ENCODE measurements around the gene ICAM1. TPM values are rescaled to one million over a fixed set of nuclear protein-coding genes. Genes with fewer than 3 reads are reported as not detected.

The ICAM1 gene
- total RNA-seq, 1 experiment from 2014 or later: 1.7 TPM

DNA sequence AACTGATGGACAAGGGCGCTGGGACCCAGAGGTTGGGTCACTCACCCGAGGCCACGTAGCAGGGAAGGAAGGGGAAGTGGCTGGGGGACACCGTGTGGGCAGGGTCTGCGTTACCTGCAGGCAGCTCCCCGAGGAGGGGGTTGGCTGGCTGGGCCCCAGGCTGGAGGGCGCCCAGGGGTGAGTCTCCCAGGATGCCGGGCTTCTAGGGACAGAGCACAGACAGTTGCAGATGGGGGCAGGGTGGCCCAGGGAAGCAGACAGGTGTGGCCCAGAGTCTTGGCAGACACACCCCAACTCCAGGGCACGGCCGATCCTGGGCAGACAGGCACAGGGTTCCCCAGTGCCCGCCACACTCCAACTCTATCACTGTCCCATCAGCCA lies 50.5 kb downstream of the ICAM1 start:
- H3K4me3 ChIP-seq (ENCODE audit: low read depth, low read length, poor library complexity, severe bottlenecking): no peak overlapping the region
- no TSS peak for BruUV-seq (replicated peaks)
- no peak for DNase-seq (ENCODE audit: low spot score)
- TF ChIP-seq EZH2 (IDR thresholded peaks at IDR 0.05; ENCODE audit: borderline replicate concordance, low read depth, low read length, poor library complexity, severe bottlenecking): no peak
- TF ChIP-seq, protein P1, sequence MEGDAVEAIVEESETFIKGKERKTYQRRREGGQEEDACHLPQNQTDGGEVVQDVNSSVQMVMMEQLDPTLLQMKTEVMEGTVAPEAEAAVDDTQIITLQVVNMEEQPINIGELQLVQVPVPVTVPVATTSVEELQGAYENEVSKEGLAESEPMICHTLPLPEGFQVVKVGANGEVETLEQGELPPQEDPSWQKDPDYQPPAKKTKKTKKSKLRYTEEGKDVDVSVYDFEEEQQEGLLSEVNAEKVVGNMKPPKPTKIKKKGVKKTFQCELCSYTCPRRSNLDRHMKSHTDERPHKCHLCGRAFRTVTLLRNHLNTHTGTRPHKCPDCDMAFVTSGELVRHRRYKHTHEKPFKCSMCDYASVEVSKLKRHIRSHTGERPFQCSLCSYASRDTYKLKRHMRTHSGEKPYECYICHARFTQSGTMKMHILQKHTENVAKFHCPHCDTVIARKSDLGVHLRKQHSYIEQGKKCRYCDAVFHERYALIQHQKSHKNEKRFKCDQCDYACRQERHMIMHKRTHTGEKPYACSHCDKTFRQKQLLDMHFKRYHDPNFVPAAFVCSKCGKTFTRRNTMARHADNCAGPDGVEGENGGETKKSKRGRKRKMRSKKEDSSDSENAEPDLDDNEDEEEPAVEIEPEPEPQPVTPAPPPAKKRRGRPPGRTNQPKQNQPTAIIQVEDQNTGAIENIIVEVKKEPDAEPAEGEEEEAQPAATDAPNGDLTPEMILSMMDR (conservative IDR thresholded peaks at IDR 0.05; ENCODE audit: low read depth, low read length): no peak
- ChIA-PET CTCF (no interaction called here), POLR2A (ENCODE audit: low non-redundant PET) (no interaction called here)
- no peaks in the 10 kb centered on the region for H3K9me3 ChIP-seq (ENCODE audit: low read depth, low read length, poor library complexity, severe bottlenecking)
- H3K36me3 ChIP-seq (ENCODE audit: insufficient read depth, low read length, poor library complexity, severe bottlenecking): peaks cover 87% of the 10 kb centered on the region
- no peak overlapping the region for H3K27ac ChIP-seq (ENCODE audit: low read depth, low read length, poor library complexity, severe bottlenecking)
- no peaks in the 10 kb centered on the region for H3K4me1 ChIP-seq (ENCODE audit: insufficient read depth, low read length, poor library complexity, severe bottlenecking)
- no peaks in the 10 kb centered on the region for H3K27me3 ChIP-seq (replicated peaks; ENCODE audit: insufficient read depth, low read depth, low read length, poor library complexity)
- intact Hi-C loops (cut with micrococcal nuclease; ENCODE audit: unreplicated experiment): no loop called here

DNA sequence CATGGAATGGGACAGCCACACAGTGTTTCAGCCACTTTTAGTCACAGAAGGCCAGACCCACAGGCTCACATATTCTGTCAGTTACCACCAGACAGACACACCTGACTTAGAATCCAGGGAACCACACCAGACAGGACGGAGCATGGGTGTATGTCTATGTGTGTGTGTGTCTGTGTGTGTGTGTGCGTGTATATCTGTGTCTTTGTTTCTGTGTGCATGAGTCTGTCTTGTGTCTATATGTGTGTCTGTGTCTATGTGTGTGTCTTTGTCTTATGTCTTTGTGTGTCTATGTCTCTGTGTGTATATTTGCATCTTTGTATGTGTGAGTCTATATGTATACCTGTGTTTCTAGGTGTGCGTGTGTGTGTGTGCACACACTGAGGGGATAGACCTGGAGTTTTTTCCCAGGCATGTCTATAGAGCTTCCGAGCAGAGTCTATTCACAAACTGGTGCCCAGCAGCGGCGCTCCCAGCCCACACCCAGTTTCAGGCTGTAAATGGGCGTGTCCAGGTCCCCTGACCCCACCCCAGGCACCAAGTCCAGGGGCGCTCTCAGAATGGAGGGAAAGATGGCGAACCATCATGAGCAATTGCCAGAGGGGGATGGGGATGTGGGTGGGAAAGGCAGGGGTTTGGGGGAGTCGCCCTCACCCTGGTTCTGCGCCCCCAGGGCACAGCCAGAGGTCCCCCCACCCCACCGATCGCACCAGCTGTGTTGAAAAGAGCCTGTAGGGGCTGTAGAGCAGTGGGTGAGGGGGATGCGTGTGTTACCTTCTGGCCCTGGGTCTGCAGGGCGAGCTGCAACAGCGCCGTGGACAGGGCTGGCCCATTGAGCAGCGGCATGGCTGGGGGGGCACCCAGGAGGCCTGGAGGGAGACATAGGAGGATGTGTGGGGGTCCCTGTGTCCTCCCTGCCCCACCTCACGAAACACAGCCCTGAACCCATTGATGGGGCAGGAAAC lies 51.2 kb downstream of the ICAM1 start:
- Histone ChIP-seq H3K9me3 (ENCODE audit: low read depth, low read length, poor library complexity, severe bottlenecking) (no peaks in the 10 kb centered on the region), H3K27me3 (replicated peaks; ENCODE audit: insufficient read depth, low read depth, low read length, poor library complexity) (no peaks in the 10 kb centered on the region), H3K27ac (ENCODE audit: low read depth, low read length, poor library complexity, severe bottlenecking) (no peak overlapping the region), H3K4me1 (ENCODE audit: insufficient read depth, low read length, poor library complexity, severe bottlenecking) (no peaks in the 10 kb centered on the region), H3K36me3 (ENCODE audit: insufficient read depth, low read length, poor library complexity, severe bottlenecking) (peaks cover 87% of the 10 kb centered on the region), H3K4me3 (ENCODE audit: low read depth, low read length, poor library complexity, severe bottlenecking) (no peak overlapping the region)
- intact Hi-C loops (cut with micrococcal nuclease; ENCODE audit: unreplicated experiment): no loop called here
- BruUV-seq (replicated peaks): no TSS peak
- CTCF ChIA-PET: no interaction called here
- TF ChIP-seq, protein P1 (conservative IDR thresholded peaks at IDR 0.05; ENCODE audit: low read depth, low read length): no peak
- no peak for TF ChIP-seq EZH2 (IDR thresholded peaks at IDR 0.05; ENCODE audit: borderline replicate concordance, low read depth, low read length, poor library complexity, severe bottlenecking)
- POLR2A ChIA-PET (ENCODE audit: low non-redundant PET): no interaction called here
- DNase-seq (ENCODE audit: low spot score): no peak

DNA sequence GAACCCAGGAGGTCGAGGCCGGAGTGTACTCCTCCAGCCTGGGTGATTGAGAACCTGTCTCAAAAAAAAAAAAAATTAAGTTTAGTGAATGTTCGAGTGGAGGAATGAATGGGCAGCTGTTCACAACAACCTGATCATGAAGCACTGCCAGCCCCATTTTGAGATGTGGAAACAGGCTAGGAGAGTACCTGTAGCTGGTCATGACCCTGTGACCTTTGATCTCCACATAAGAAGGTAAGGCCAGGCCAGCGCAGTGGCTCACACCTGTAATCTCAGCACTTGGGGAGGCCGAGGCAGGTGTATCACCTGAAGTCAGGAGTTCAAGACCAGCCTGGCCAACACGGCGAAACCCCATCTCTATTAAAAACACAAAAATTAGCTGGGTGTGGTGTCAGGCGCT lies 54.8 kb downstream of the ICAM1 start:
- H3K27ac ChIP-seq (ENCODE audit: low read depth, low read length, poor library complexity, severe bottlenecking): no peak overlapping the region
- peaks cover 93% of the 10 kb centered on the region for H3K36me3 ChIP-seq (ENCODE audit: insufficient read depth, low read length, poor library complexity, severe bottlenecking)
- intact Hi-C loops (cut with micrococcal nuclease; ENCODE audit: unreplicated experiment): no loop called here
- no peaks in the 10 kb centered on the region for H3K4me1 ChIP-seq (ENCODE audit: insufficient read depth, low read length, poor library complexity, severe bottlenecking)
- CTCF ChIA-PET: no interaction called here
- POLR2A ChIA-PET (ENCODE audit: low non-redundant PET): interaction anchor here (0.6 kb wide), 1 partner anchor 19 kb away, joined by 7 read pairs; no protein-coding TSS in a partner anchor
- H3K27me3 ChIP-seq (replicated peaks; ENCODE audit: insufficient read depth, low read depth, low read length, poor library complexity): no peaks in the 10 kb centered on the region
- TF ChIP-seq, protein P1 (conservative IDR thresholded peaks at IDR 0.05; ENCODE audit: low read depth, low read length): no peak
- no peak for TF ChIP-seq EZH2 (IDR thresholded peaks at IDR 0.05; ENCODE audit: borderline replicate concordance, low read depth, low read length, poor library complexity, severe bottlenecking)
- H3K4me3 ChIP-seq (ENCODE audit: low read depth, low read length, poor library complexity, severe bottlenecking): no peak overlapping the region
- DNase-seq (ENCODE audit: low spot score): no peak
- BruUV-seq (replicated peaks): no TSS peak
- no peaks in the 10 kb centered on the region for H3K9me3 ChIP-seq (ENCODE audit: low read depth, low read length, poor library complexity, severe bottlenecking)
